HG03565 (cell line): ENCODE measurements around the gene MKKS.
"Not testable (repeated sequence)": the region's sequence is repeated elsewhere in the genome, so short reads cannot be mapped to it uniquely, and the experiment has no call there.

ENCODE experiments used
- ATAC-seq: cut with Tn5 transposase; IDR thresholded peaks from one replicate; pipeline ENCODE4 v1.9.1; 2021; ENCODE audit warnings: mild to moderate bottlenecking, moderate library complexity; ENCODE audit not compliant: unreplicated experiment

The MKKS gene

DNA sequence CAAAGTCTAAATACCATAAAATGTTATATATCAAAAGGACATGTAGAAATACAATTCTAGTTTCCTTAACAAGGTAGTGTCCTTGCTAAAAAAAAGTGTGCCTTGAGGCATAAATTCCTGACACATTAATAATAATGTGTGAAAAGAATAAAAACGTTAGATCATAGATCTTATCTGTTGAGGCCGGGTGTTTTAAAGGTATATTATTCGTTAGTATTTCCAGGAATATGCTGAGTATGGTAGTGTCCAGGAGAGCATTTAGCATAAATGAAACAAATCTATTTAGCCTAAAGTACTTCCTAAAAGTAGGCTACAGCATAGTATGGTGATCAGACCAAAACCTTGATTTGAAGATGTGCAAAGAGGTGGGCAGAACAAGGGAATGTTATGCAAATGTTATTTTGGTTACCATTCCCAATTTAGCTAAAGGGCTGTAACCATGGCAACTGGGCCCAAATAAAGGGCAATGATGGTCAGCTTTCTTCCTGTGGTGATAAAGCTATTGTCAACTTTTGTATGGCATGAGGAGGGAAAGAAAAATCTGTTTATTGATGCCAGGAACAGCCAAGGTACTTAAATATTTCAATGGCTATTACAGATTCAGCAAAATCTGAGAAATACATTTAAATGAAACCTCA, 18.9 kb downstream of the MKKS start:
- no peak for ATAC-seq

DNA sequence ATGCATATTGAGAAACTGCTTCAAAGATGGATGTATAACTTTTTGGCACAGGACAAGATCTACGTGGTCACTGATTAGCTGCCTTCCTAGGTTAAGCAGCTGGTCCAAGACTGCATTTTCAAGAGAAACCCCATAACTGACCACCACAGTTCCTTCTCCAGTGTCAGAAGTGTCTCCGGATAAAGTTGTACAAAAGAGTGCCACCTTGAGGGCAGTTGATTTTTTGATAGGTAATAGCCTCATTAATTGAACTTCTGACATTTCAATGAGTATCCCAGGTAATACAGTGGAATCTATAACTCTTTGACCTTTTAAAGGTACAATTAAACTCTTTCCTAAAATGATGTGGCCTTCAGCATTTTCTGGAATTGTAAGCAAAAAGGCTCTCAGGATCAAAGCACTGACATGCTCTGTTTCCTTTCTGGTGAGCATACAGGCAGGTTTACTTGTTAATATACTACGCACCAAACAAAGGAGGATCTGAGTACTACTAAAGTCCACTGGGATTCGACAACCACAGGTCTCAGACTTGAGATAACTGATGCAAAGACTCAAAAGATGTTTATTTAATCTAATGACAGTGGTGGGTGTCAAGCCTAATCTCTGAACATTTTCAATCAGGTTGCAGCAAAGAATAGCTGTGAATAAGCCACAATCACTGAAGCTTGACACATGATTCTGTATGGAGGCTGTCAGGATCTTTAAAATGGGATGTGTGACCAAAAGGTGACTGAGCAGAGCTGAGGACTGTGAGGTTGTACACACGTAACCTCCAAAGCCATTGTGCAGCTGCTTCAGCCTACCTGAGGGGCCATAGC, 21.2 kb downstream of the MKKS start:
- ATAC-seq = no peak

DNA sequence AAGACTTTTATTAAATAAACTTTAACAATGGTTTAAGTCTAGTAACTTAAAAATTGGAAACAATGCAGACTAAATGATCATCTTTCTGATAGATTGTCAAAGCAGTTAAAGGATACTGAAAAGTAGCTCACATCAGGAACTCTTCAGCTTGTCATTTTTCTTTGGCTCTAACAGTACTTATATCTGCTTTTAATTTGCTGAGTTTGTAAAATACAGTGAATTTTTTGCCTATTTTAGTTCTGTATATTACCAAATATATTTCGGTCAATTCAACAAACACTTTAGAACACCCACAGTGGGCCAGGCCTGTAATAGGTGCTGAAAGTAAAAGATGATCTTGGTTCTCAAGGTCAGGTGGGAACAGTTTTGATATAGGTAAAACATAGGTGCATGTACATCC, 22.3 kb downstream of the MKKS start:
- no peak for ATAC-seq

DNA sequence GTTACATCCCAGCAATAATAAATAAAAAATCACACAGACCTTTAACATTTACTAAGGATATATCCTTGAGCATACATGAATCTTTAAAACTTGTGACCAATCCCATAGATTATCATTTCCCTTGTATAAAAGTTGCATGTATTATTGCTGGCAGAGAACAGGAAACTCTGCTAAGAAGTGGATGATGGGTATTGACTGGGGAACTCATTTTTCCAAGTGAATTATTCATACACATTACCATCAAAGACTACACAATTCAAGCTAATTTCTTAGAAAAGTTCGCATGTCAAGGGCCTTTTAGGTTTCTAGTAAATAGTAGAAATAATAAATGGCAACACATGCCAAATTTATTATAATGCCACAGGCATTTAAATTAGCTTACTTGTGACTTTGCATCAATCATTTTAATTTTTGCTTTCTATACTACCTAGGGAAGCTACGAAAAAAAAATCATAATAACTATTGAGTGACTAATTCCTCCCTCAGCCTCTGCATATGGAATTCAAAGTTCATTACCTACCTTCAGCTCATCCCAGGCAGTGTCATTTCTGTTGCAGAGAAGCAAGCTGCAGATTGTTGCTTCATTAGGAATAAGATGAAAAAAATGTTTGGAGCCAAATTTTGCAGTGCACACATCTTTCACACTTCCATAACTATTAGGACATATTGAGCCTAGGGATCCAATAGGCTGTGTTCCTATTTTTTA, 25.8 kb downstream of the MKKS start:
- no peak for ATAC-seq

DNA sequence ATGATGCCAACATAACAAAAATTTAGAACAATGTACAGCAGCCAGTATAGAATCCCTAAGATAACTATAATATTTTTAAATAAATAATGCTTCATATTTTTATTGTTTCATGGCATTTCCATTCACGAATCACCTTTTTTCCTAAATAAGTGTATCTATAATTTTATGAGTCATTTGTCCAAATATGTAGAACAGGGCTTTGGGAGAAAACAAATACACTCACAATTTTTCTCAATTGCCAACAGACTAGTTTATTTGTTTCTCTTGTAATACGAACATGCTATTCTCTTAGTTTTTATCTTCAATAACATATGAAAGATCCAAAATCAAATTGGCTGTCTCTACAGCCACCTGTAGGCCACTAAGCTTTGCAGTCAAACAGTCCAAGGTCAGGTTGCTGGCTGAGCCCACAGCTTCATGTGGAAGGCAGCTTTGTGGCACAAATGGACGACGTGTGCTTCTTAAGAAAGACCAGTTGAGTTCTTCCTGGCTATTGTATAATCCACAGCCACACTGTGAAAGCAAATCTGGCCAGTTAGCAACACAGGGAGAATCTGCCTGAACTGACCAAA, 29.0 kb downstream of the MKKS start:
- no peak for ATAC-seq

DNA sequence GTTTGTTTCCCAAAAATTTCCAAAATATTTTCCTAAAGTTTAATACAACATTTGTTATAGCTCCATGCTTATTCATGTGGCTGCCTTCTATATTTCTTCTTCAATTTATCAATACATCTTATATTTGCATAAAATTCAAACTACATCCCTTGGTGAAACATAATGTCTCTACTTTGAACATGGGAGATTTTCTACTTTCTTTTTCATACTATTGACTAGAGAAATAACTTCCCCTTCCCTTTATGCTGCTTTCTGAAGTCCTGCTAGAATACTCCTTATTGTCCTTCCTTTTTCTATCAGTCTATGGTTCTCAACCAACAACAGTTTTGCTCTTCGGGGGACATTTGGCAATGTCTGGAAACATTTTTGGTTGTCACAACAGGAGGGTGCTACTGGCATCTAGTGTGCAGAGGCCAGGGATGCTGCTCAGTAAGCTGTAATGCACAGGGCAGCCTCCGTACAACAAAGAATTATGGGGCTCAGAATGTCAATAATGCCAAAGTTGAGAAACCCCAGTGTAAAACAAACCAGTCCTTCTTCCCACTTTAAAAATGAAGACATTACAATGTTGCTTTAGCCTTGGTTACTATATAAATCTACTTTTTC, 29.9 kb downstream of the MKKS start:
- ATAC-seq = no peak

DNA sequence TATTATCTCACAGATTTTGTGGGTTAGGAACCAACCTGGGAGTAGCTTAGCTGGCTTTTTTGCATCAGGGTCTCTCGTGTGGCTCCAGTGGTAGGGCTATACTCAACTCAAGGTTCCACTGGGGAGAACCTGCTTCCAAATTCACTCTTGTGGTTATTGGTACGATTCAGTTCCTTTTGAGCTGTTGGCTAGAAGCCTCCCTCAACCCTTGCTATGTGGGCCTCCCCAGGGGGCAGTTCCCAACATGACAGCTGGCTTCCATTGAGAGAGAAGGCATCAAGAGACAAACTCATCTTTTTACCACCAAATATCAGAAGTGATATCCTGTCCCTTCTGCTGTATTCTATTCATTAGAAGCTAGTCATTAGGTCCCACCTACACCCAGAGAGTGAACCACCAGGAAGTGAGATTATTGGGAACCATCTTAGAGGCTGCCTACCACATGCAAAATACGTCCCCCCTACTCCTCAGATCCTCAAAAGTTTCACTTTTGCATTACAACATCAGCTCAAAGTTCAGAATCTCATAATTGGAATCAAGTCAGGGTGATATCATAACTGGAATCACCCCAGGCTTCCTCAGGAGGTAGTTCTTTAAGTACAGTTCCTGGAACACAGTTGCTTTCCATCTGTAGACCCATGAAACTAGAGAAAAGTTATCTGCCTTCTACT, 30.9 kb downstream of the MKKS start:
- ATAC-seq = no peak

DNA sequence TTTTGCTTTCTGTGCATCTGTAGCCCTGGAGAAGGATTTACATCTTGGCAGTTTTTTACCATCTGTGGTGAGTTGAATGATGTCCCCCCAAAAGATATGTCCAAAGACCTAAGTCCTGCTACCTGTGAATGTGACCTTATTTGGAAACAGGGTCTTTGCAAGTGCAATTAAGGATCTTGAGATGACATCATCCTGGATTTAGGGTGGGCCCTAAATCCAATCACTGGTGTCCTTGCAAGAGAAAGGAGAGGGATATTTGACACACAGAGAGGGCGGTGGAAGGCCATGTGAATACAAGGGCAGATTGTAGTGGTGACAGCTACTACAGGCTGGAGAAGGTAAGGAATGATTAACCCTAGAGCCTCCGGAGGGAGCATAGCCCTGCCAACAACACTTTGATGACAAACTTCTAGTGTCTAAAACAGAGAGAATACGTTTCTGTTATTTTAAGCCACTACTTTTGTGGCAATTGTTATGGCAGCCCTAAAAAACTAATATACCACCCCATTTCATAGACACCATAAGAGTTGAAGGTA, 35.1 kb downstream of the MKKS start:
- ATAC-seq = no peak

DNA sequence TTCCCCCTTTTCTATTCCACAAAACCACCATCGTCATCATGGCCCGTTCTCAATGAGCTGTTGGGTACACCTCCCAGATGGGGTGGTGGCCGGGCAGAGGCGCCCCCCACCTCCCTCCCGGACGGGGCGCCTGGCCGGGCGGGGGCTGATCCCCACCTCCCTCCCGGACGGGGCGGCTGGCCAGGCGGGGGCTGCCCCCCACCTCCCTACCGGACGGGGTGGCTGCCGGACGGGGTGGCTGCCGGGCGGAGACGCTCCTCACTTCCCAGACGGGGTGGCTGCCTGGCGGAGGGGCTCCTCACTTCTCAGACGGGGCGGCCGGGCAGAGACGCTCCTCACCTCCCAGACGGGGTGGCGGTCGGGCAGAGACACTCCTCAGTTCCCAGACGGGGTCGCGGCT, 39.3 kb downstream of the MKKS start:
- ATAC-seq = not testable (repeated sequence)

DNA sequence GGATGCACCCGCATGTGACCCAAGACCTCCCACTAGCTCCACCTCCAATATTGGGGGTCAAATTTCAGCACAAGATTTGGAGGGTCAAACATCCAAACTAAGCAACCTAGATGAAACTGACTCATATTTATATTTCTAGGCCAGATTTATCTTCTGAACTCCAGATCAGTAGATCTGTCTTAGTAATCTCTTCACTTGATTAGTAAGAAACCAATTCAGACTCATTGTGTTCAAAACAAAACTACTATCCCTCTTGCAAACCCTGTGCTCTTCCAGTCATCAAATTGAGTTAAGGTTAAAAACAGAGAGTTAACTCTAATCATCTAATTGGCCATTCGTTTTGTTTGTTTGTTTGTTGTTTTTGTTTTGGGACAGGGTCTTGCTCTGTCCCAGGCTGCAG, 43.3 kb downstream of the MKKS start:
- no peak for ATAC-seq

DNA sequence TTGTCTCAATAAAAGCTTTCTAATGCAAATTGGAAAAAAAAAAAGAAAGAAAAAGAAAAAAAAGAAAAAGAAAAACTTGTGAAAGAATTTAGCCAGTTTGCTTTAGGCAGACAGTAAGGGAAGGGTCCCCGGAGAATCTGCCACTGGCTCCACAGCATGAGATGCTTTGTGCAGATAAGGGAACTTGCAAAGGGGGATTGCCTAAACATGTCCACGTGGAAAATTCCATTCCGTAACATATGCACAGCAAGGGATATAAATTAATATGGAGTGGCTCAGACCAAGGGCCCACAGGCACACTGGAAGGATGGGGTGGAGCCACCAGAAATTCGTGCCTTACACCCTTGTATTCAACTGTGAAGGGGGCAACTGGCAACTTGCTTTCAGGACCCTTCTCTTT, 45.4 kb downstream of the MKKS start:
- ATAC-seq = no peak

DNA sequence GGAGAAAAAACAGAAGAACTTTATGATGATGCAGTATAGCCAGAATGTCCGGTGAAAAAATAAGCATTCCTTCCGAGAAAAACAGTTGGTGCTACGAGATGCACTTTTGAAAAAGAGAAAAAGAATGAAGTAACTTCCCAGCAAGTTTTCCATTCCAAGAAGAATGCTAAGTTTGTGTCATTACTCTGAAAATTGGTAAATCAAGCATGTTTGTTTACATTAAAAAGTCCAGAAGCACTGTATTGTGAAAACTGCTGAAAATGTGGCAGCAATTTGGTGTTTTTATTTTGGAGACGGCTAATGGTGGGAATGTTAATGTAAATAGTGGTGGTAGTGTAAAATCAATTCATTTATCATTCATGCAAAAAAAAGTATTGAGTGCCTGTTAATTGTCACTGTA, 46.3 kb downstream of the MKKS start:
- no peak for ATAC-seq

DNA sequence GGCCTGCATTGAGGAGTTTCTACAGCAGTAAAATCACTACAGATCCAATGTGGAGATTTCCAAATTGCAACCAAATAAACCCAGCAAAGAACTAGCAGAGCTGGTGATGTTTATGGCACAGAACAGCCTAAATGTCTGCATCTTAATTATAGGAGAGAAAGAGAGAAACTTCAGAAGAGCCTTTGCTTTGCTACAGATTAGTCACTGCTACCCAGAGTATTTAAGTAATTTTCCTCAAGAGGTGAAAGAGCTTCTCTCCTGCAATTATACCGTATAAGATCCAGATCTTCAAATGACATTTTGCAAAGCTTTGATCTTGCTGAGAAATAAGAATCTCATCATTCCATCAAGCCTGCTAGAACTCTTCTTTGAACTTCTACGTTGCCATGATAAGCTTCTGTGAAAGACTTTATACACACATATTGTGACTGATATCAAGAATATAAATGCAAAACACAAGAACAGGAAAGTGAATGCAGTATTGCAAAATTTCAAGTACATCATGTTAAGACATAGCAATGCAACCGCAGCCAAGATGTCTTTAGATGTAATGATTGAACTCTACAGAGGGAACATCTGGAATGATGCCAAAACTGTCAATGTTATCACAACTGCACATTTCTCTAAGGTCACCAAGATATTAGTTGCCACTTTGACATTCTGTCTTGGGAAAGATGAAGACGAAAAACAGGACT, 48.0 kb downstream of the MKKS start:
- ATAC-seq = no peak

DNA sequence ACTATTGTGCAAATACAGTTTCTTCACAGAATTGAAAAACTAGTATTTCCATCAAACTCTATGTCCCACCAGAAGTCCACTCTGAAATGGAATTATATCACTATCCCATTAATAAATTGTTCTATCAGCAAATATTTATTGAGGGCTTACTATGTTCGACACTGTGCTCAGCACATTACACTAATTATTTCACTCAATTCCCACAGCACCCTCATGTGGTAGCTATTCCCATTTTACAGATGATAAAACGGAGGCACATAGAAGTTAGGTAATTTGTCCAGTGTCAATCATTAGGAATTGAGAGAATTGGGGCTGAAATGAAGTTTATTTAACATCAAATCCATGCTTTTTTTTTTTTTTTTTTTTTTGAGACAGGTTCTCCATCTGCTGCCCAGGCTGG, 52.5 kb downstream of the MKKS start:
- no peak for ATAC-seq

DNA sequence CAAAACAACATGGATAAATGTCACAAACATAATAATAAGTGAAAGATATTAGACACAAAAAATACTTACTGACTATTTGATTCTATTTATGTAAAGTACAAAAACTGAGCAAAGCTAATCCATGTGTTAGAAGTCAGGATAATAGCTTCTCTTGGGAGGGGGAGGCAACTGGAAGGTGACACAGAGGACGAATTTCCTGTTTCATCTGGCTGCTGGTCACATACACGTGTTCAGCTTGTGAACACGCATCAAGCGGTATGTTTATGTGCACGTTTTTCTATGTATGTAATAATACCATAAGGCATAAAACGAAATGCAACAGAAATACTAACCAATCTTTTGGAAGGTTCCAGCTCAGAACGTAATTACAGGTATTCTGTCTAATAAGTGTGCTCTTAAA, 54.3 kb downstream of the MKKS start:
- no peak for ATAC-seq

DNA sequence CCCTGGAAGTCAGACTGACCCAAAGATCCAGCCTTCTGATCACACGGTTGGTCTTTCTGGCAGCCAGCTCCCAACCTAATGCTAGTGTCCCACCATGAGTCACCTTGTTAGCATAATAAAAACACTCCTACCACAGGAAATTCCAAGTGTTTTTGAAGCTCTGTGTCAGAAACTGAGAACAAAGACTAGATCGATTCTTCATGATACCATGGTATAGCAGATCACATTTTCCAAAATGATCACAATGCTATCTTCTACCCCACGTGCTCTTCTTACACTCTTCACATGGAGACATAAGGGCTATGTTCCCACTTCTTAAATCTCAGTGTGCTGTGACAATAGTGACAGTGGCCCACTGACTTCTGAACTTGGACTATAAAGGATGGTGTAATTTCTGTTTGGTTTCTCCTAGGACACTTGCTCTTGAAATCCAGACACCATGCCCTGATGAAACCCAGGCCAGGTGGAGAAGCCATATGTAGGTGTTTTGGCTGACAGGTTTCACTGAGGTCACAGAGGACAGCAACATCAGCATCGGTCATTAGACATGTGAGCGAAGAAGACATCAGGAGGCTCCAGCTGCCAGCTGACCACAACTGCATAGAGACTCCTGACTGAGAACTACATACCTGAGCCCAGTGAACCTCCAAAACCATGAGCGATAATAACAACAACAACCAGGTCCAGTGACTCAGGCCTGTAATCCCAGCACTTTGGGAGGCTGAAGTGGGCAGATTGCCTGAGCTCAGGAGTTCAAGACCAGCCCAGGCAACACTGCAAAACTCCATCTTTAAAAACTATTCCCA, 57.5 kb downstream of the MKKS start:
- no peak for ATAC-seq

DNA sequence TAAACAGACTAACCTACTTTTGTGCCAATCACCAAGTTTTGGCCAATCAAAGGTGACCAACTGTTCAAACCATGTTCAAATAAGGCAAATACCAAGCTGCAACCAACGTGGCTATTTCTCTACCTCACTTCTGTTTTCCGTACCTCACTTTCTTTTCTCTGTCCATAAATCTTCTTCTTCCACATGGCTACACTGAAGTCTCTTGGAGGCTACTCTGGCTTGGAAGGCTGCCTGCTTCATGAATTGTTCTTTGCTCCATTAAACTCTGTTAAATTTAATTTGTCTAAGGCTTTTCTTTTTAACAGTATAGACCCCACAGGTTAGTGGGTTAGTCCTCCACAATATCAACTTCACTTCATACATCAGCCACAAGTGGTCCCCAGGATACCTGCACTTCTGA, 58.8 kb downstream of the MKKS start:
- no peak for ATAC-seq

DNA sequence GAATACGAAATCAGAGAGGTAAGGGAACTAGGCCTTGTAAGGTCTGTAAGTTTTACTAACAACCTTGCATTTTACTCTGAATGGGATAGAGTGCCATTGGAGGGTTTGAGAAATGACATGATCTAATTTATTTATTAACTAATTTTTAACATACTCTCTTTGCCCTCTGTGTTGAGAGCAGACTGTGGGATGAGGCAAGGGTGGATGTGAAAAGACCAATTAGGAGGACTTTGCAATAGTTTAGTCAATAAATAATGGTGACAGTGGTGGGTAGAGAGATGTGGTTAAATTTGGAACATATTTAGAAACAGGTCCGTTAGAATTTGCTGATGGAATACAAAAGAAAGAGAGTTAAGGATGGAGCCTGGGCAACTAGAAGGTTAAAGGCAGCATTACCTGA, 60.0 kb downstream of the MKKS start:
- no peak for ATAC-seq

DNA sequence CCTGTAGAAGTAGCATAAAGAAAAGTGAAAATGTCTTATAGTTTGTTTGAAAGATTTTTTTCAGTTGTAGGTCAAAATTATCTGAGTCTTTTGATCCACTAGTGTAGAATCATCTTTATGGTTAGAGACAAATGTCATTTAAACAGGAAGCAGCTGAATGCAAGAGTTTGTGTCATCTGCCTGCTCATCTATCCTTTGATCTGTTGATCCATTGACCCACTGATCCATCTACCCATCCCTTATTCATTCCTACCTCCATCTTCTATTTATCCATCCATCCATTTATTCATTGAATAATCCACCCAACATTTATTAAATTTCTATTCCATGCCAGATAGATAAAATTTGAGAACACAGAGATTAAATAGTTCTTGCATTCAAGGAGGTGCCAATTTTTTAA, 62.6 kb downstream of the MKKS start:
- no peak for ATAC-seq
